IPS-NIHi7 (cell line): Measurements from ENCODE around the gene ZNF423.
A peak's percentile ranks its signal among the peaks of the same experiment; 100 is the strongest.

Experiments used
- DNase-seq: peaks from one replicate; pipeline ENCODE4 v3.0.0; 2012; ENCODE audit warnings: mixed read lengths; ENCODE audit errors: extremely low spot score

Gene ZNF423

DNA sequence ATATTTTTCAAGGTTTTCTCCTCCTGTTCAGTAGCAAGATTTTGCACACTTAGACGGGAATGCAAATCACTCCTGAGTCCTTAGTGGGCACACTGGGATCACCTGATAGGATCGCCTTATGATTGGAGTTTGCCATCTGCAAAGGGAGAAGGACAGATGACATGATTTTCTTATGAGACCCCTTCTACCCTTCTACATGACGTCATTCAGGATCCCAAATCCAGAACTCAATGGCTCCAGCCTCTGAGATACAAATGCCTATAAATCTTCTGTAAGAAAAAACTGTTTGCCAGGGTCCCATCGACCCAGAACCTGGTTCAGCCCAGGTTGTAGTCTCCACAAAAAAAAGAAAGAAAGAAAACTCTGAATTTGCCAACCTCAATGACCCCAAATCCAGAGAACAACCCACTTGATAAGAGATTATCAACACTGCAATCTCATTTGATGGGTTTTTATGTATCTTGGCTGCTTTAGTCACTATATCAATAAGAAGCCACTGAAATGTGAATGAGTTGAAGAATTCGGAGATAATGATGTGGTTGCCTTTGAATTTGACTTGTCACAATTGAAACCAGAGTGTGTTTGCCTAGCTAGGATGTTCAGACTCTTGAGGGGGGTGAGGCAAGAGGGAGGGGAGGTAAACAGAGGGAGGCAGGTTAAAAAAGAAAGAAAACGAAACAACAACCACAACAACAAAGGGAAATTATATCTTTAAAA lies 6.7 kb downstream of the ZNF423 start:
- no peak for DNase-seq

- no peak for DNase-seq
Observed at GRCh38 chr16:49848530-49848929, 7.4 kb downstream of the ZNF423 start.

DNA sequence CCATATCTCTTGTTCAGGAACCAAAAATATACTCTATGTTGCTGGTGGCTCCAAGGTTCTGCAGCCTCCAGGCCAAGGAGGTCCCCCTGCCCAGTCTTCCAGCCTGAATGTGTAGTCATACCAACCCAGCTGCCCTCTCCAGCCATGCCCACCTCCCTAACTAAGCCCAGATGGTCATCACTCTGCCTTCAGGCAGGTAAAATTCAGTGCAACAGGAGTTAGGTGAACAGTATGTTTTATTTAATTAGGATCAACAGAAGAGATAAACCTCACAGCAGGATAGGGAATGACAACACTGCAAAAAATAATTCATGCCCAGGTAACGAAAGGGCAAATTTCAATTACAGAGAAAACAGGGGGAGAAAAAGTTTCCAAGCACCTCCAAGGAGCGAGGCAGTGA lies 9.1 kb downstream of the ZNF423 start:
- DNase-seq = no peak

DNA sequence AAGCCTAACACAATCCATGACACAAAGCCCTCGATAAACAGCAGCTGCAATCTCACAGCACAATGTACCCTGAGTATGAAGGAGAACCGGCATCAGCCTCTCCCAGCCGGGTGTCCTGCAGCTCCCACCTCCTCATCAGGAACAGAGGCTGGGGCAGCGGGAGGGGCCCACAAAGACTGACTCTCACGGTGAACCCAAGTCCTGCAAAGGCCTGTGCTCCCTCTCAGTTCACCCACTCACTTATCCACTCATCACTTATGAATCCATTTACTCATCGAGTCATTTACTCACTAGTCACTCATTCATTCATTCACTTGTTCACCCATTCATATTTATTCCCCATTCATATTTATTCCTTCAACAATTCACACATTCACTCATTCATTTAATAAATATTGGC lies 11.6 kb downstream of the ZNF423 start:
- no peak for DNase-seq

DNA sequence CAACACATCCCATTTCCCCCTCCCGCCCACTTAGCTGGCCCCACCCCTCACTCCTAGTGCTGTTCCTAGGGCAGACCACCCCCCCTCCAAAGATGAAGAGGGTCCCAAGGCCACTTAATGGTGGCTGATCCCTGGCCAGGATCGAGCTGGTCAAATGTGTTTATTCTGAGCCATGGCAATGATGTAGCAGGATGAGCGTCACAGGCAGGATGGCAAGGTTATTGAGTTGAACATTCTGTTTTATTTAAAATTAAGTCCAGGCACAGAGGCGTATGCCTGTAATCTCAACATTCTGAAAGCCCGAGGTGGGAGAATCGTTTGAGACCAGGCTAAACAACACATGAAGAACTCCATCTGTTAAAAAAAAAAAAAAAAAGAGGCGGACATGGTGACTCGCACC lies 12.2 kb downstream of the ZNF423 start:
- no peak for DNase-seq

GRCh38 chr16:49842972-49843371 lies 12.9 kb downstream of the ZNF423 start:
- no peak for DNase-seq

DNA sequence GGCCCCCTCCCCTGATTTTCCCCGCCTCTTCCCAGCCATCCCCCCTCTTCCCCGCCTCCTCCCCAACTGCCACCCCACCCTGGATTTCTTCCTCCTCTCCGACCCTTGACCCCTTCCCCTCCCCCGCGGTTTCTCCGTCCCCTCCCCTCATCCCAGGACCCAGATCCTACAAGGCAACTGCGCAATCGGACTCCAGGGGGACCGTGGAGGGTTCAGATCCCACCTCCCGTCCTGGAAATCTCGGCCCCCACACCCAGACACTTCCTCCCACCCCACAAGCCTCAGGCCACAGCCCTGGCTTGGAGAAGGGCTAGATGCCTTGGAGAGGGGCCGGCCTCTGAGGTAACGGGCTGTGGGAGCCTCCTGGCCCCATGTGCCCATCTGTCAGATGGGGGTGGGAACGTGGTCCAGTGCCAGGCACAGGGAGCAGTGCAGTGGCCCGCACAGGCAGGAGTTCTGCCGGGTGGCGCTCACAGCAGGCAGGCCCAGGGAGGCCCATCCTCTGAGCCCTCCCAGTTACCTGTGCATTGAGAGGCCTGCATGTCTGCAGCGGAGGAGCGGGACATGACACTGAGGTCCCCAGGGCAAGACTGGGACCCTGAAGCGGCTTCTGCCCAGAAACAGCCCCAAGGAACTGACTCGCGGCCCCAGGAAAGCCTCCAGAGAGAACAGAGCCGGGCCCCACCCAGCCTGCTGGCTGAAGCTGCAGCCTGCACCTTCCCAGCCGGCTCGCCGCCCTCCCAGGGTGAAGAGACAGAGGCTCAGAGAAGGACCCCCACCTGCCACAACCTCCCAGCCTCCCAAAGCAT lies 16.7 kb downstream of the ZNF423 start:
- peak; percentile 48 for DNase-seq

- no peak for DNase-seq
Observed at GRCh38 chr16:49838441-49839016, 17.4 kb downstream of the ZNF423 start.

GRCh38 chr16:49837688-49838410 lies 18.1 kb downstream of the ZNF423 start:
- no peak for DNase-seq

- DNase-seq = no peak
Observed at GRCh38 chr16:49836668-49837067, 19.2 kb downstream of the ZNF423 start.

DNA sequence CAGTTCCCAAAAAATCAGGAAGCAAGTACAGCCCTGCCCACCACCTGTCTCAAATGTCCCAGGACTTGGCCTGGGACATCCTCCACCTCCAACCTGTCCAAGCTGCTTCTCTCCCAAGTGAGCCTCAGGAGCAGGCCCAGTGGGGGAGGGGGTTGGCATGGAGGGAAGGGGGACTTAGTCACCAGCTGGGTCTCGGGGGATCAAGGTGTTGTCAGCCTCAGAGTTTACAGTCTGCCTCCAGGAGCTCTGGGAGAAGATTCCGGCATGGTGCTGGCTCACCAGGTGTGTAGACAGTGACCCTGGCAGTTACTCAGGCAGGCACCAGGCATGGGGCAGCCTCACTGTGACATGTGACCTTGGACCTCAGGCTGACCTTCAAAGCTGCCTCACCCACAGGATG lies 19.7 kb downstream of the ZNF423 start:
- no peak for DNase-seq

GRCh38 chr16:49835161-49835777 lies 20.6 kb downstream of the ZNF423 start:
- no peak for DNase-seq

DNA sequence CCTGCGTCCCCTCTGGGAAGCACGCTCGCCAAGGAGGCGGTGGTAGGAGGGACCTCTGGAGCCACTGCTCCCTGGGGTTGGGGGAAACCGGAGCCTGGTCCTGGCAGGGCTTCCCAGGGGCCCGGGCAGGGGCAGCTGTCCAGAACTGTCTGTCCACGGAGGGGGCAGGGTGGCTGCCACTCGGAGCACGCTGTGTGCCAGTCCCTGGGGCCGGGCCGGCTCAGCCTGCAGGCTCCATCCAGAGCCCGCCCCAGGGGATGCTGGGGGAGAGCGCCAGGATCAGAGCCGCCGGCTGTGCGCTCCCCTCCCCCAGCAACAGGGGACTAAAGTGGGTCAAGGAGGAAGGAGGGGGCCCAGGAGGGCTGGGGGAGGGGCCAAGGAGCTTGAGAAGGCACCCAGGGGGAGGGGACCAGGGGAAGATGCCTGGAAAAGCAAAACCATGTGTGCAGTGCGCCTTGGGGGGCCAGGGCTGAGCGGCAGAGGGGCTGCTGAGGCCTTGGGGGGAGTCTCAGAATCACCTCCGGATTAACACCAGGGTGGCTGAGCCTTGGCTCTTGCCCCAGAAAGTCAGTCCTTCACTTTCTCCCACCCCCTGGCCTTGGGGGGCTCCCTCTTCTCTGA lies 21.3 kb downstream of the ZNF423 start:
- DNase-seq = peak; percentile 73

- no peak for DNase-seq
Observed at GRCh38 chr16:49833796-49834530, 21.9 kb downstream of the ZNF423 start.

DNA sequence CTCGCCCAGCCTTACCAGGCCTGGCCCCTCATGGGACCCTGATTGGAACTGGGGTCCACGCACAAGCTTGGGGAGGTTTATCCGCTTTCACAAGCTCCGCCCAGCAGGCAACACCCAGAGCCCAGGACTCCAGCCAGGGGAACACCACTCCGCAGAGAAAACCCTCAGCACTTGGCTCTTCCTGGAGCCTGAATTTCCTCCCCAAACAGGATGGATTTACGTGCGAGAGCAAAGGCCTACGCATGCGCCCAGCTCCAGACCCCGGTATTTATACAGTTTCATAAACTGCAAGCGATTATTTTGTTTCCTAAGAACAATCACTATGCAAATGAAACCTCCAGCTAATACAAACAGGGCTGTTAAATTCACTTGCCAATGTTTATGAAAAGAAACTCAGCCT lies 22.8 kb downstream of the ZNF423 start:
- no peak for DNase-seq

- DNase-seq = no peak
Observed at GRCh38 chr16:49832177-49832576, 23.7 kb downstream of the ZNF423 start.

DNA sequence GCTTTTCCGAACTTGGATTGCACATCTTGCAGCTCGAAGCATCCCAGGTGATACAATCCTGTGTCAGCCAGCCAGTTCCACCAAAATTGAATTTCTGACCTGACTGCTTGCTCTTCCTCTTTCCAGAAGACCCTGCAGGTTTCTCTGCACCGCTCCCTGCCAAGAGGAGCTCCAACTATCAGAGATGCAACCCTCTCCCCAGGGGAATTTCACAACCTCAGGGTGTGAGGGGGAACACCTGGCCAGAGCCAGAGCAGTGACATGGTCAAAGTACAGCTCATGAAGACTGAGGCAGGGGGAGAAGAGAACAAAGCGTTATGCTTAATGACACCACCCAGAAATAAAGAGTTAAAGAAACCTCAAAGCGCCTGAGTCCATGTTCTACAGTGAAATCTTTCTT lies 25.0 kb downstream of the ZNF423 start:
- DNase-seq = no peak

DNA sequence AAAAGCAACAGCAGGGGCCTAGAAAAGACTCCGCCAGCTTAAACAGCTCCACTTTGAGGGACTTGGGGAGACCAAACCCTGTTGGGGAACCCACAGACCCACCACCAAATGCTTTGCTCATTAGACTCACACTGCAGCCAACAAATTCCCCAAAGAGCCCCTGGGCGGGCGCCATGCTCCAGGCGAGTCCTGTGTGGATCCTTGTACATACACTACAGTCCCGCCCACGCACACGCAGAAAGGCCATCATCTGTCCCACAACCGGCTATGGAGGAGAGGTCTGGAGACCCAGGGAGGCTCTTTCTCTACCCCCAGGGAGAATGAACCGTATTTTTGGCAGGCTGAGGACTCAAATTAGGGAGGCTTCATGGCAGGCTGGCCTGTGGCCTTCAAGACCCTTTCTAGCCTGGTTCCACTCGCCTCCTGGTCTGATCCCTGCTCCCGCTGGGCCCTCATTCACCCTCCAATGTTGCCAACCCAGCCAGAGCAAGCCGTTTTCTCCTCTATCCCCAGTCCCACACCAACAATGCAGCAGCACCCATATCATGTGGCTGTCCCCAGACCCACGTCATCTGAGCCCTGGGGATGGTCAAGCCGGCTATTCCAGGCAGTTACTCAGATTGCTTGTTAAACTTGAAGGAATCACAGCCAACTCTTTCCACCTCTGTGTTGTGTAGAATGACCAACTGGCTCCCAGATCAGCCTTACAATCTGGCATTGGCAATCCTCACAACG lies 27.2 kb downstream of the ZNF423 start:
- DNase-seq = no peak

- no peak for DNase-seq
Observed at GRCh38 chr16:49827805-49828438, 28.0 kb downstream of the ZNF423 start.
